RWPE2 (cell line): Measurements from ENCODE around the gene PPP1R1B.

Experiments
- ATAC-seq: fragments of 200-7000 bp; cut with Tn5 transposase; 3 replicates; pipeline ENCODE4 v1.9.1; 2021; ENCODE audit warnings: low read depth
- DNase-seq: peaks from one replicate; pipeline ENCODE4 v3.0.0-alpha.2; 2020; ENCODE audit warnings: low spot score
- H3K27ac ChIP-seq: fragments of 450-650 bp; 2 replicates; pipeline ENCODE4 v1.5.1; 2017; ENCODE audit warnings: mild to moderate bottlenecking; ENCODE audit not compliant: poor library complexity, severe bottlenecking
- H3K27me3 ChIP-seq: fragments of 250-450 bp; sonication (Bioruptor Pico); 2 replicates; pipeline ENCODE4 v1.5.1; 2021; ENCODE audit warnings: mild to moderate bottlenecking, moderate library complexity; ENCODE audit not compliant: insufficient read depth, poor library complexity, severe bottlenecking
- H3K36me3 ChIP-seq: fragments of 250-450 bp; sonication (Bioruptor Pico); 2 replicates; pipeline ENCODE4 v1.5.1; 2020; ENCODE audit warnings: low read depth, mild to moderate bottlenecking, moderate library complexity
- H3K4me1 ChIP-seq: fragments of 250-450 bp; sonication (Bioruptor Pico); 2 replicates; pipeline ENCODE4 v1.5.1; 2021; ENCODE audit warnings: mild to moderate bottlenecking, moderate library complexity; ENCODE audit not compliant: insufficient read depth, poor library complexity, severe bottlenecking
- H3K4me3 ChIP-seq: fragments of 250-450 bp; sonication (Bioruptor Pico); 2 replicates; pipeline ENCODE4 v1.5.1; 2021; ENCODE audit warnings: mild to moderate bottlenecking, moderate library complexity; ENCODE audit not compliant: severe bottlenecking
- H3K9me3 ChIP-seq: fragments of 250-450 bp; sonication (Bioruptor Pico); 2 replicates; pipeline ENCODE4 v1.5.1; 2021; ENCODE audit warnings: mild to moderate bottlenecking, moderate library complexity; ENCODE audit not compliant: severe bottlenecking
- CTCF ChIP-seq: fragments of 450-650 bp; IDR thresholded peaks from one replicate; pipeline ENCODE4 v1.5.1; 2017; ENCODE audit warnings: mild to moderate bottlenecking, moderate library complexity; ENCODE audit not compliant: poor library complexity, severe bottlenecking

PPP1R1B gene

GRCh38 chr17:39597372-39598046 lies 29.2 kb upstream of the PPP1R1B start:
- no peak for TF ChIP-seq CTCF
- Histone ChIP-seq H3K27ac (no peak overlapping the region), H3K4me3 (no peak overlapping the region), H3K4me1 (no peaks in the 10 kb centered on the region), H3K36me3 (no peaks in the 10 kb centered on the region), H3K9me3 (no peaks in the 10 kb centered on the region), H3K27me3 (peaks cover 84% of the 10 kb centered on the region)
- DNase-seq (no peak), ATAC-seq (no peak)

GRCh38 chr17:39598047-39598481 lies 28.7 kb upstream of the PPP1R1B start:
- no peak overlapping the region for H3K4me3 ChIP-seq
- H3K27me3 ChIP-seq: peaks cover 89% of the 10 kb centered on the region
- TF ChIP-seq CTCF: no peak
- H3K9me3 ChIP-seq: no peaks in the 10 kb centered on the region
- H3K36me3 ChIP-seq: no peaks in the 10 kb centered on the region
- no peak for ATAC-seq
- DNase-seq: no peak
- H3K27ac ChIP-seq: no peak overlapping the region
- peaks cover 1% of the 10 kb centered on the region for H3K4me1 ChIP-seq

GRCh38 chr17:39598630-39599003 lies 28.1 kb upstream of the PPP1R1B start:
- no peaks in the 10 kb centered on the region for H3K36me3 ChIP-seq
- DNase-seq: no peak
- H3K27me3 ChIP-seq: peaks cover 95% of the 10 kb centered on the region
- H3K9me3 ChIP-seq: no peaks in the 10 kb centered on the region
- TF ChIP-seq CTCF: no peak
- H3K27ac ChIP-seq: no peak overlapping the region
- ATAC-seq: no peak
- no peak overlapping the region for H3K4me3 ChIP-seq
- H3K4me1 ChIP-seq: peaks cover 7% of the 10 kb centered on the region

GRCh38 chr17:39599004-39599664 lies 27.6 kb upstream of the PPP1R1B start:
- H3K36me3 ChIP-seq: no peaks in the 10 kb centered on the region
- peaks cover 7% of the 10 kb centered on the region for H3K4me1 ChIP-seq
- peaks cover 98% of the 10 kb centered on the region for H3K27me3 ChIP-seq
- no peak overlapping the region for H3K4me3 ChIP-seq
- H3K9me3 ChIP-seq: no peaks in the 10 kb centered on the region
- DNase-seq: no peak
- no peak for TF ChIP-seq CTCF
- ATAC-seq: no peak
- no peak overlapping the region for H3K27ac ChIP-seq
